Astrocyte of the hippocampus (primary cell): ENCODE measurements around the gene MME.
"Not testable (repeated sequence)": the region's sequence is repeated elsewhere in the genome, so short reads cannot be mapped to it uniquely, and the experiment has no call there.

Experiments used
- DNase-seq: peaks from one replicate; pipeline ENCODE4 v3.0.0; 2011; ENCODE audit warnings: low read depth, low spot score

The MME gene

GRCh38 chr3:155083313-155083905 lies 3.3 kb downstream of the MME start:
- no peak for DNase-seq

- DNase-seq: no peak
Observed at GRCh38 chr3:155084567-155084966, 4.4 kb downstream of the MME start.

GRCh38 chr3:155086051-155086450 lies 5.9 kb downstream of the MME start:
- DNase-seq: no peak

- no peak for DNase-seq
Observed at GRCh38 chr3:155088706-155089345, 8.7 kb downstream of the MME start.

- no peak for DNase-seq
Observed at GRCh38 chr3:155089495-155089894, 9.4 kb downstream of the MME start.

GRCh38 chr3:155093261-155093660 lies 13.1 kb downstream of the MME start:
- no peak for DNase-seq

GRCh38 chr3:155096303-155097008 lies 16.3 kb downstream of the MME start:
- DNase-seq: no peak

GRCh38 chr3:155097009-155097349 lies 16.9 kb downstream of the MME start:
- DNase-seq: no peak

GRCh38 chr3:155101398-155101797 lies 21.3 kb downstream of the MME start:
- no peak for DNase-seq

GRCh38 chr3:155102329-155102728 lies 22.2 kb downstream of the MME start:
- DNase-seq: peak; percentile 2

GRCh38 chr3:155103686-155104085 lies 23.6 kb downstream of the MME start:
- DNase-seq: no peak

- no peak for DNase-seq
Observed at GRCh38 chr3:155106119-155106518, 26.0 kb downstream of the MME start.

- DNase-seq: no peak
Observed at GRCh38 chr3:155110022-155110421, 29.9 kb downstream of the MME start.

GRCh38 chr3:155110996-155111901 lies 31.1 kb downstream of the MME start:
- DNase-seq: no peak

- no peak for DNase-seq
Observed at GRCh38 chr3:155111971-155112370, 31.9 kb downstream of the MME start.

GRCh38 chr3:155112661-155113389 lies 32.7 kb downstream of the MME start:
- DNase-seq: no peak

GRCh38 chr3:155124745-155125144 lies 44.6 kb downstream of the MME start:
- not testable (repeated sequence) for DNase-seq

GRCh38 chr3:155129396-155129795 lies 49.3 kb downstream of the MME start:
- DNase-seq: no peak

- no peak for DNase-seq
Observed at GRCh38 chr3:155130001-155130400, 49.9 kb downstream of the MME start.

GRCh38 chr3:155131104-155131503 lies 51.0 kb downstream of the MME start:
- DNase-seq: peak; percentile 26

- not testable (repeated sequence) for DNase-seq
Observed at GRCh38 chr3:155134311-155134710, 54.2 kb downstream of the MME start.
